LNCaP clone FGC (cell line): ENCODE measurements around the gene NDST3.
A peak's percentile ranks its signal among the peaks of the same experiment; 100 is the strongest.

Experiments
- DNase-seq: peaks from one replicate; pipeline ENCODE4 v3.0.0-alpha.2; 2011; ENCODE audit warnings: low read depth
- H3K4me3 ChIP-seq: 2 replicates; pipeline ENCODE4 v1.5.1; 2011; ENCODE audit warnings: mild to moderate bottlenecking, low read depth, low read length, control low read depth
- CTCF ChIP-seq: IDR thresholded peaks from 2 replicates; pipeline ENCODE4 v1.5.1; 2012; ENCODE audit warnings: mild to moderate bottlenecking; ENCODE audit not compliant: control insufficient read depth, insufficient read depth; ENCODE audit errors: extremely low read depth

Gene NDST3

GRCh38 chr4:118173126-118173525 lies 138.8 kb downstream of the NDST3 start:
- DNase-seq, result no peak
- TF ChIP-seq CTCF, result no peak
- H3K4me3 ChIP-seq, result no peak overlapping the region

GRCh38 chr4:118173956-118174725 lies 139.9 kb downstream of the NDST3 start:
- DNase-seq, result no peak

GRCh38 chr4:118175506-118175905 lies 141.2 kb downstream of the NDST3 start:
- no peak overlapping the region for H3K4me3 ChIP-seq
- peak; percentile 8 for DNase-seq
- TF ChIP-seq CTCF, result no peak

More at GRCh38 chr4:118173956-118174725, 139.9 kb downstream of the NDST3 start:
- TF ChIP-seq CTCF, result no peak
- H3K4me3 ChIP-seq, result no peak overlapping the region

- no peak overlapping the region for H3K4me3 ChIP-seq
- TF ChIP-seq CTCF, result no peak
- DNase-seq, result no peak
Observed at GRCh38 chr4:118177126-118177525, 142.8 kb downstream of the NDST3 start.

- no peak for TF ChIP-seq CTCF
- no peak for DNase-seq
- no peak overlapping the region for H3K4me3 ChIP-seq
Observed at GRCh38 chr4:118180776-118181175, 146.5 kb downstream of the NDST3 start.

- DNase-seq, result no peak
- no peak for TF ChIP-seq CTCF
- H3K4me3 ChIP-seq, result no peak overlapping the region
Observed at GRCh38 chr4:118190903-118191302, 156.6 kb downstream of the NDST3 start.

GRCh38 chr4:118193421-118193820 lies 159.1 kb downstream of the NDST3 start:
- no peak overlapping the region for H3K4me3 ChIP-seq
- no peak for DNase-seq
- no peak for TF ChIP-seq CTCF
